ENCODE data around the gene CYP2S1. TPM values are rescaled to one million over a fixed set of nuclear protein-coding genes. Genes with fewer than 3 reads are reported as not detected.
A peak's percentile ranks its signal among the peaks of the same experiment; 100 is the strongest.
"Not testable (repeated sequence)": the region's sequence is repeated elsewhere in the genome, so short reads cannot be mapped to it uniquely, and the experiment has no call there.

Gene CYP2S1
- total RNA-seq, 2 experiments from 2014 or later = 0.83 to 0.95 TPM

- peaks cover 7% of the 10 kb centered on the region for H3K4me1 Mint-ChIP-seq (ENCODE audit: low read depth)
- no peaks in the 10 kb centered on the region for H3K9me3 Mint-ChIP-seq (ENCODE audit: insufficient read depth)
- H3K27ac Mint-ChIP-seq = no peak overlapping the region
- POLR2A ChIA-PET = no interaction called here
- CTCF ChIA-PET = interaction anchor here (1.3 to 1.4 kb wide), 2 partner anchors 17 to 86 kb away, joined by 3 to 6 read pairs; no protein-coding TSS in a partner anchor
- H3K36me3 Mint-ChIP-seq (ENCODE audit: low read depth) = no peaks in the 10 kb centered on the region
- DNase-seq = no peak
- no peak for ATAC-seq
- no peak overlapping the region for H3K4me3 Mint-ChIP-seq
- H3K27me3 Mint-ChIP-seq (ENCODE audit: low read depth) = peaks cover 49% of the 10 kb centered on the region
Measured at GRCh38 chr19:41221514-41222205, 28.6 kb downstream of the CYP2S1 start.

- CTCF ChIA-PET = no interaction called here
- Mint-ChIP-seq H3K27ac (no peak overlapping the region), H3K4me1 (ENCODE audit: low read depth) (peaks cover 12% of the 10 kb centered on the region), H3K9me3 (ENCODE audit: insufficient read depth) (no peaks in the 10 kb centered on the region), H3K4me3 (no peak overlapping the region), H3K36me3 (ENCODE audit: low read depth) (no peaks in the 10 kb centered on the region), H3K27me3 (ENCODE audit: low read depth) (peaks cover 46% of the 10 kb centered on the region)
- ATAC-seq = no peak
- DNase-seq = no peak
- POLR2A ChIA-PET = no interaction called here
Measured at GRCh38 chr19:41222240-41222639, 29.2 kb downstream of the CYP2S1 start.

GRCh38 chr19:41223431-41224234 lies 30.6 kb downstream of the CYP2S1 start:
- Mint-ChIP-seq H3K9me3 (ENCODE audit: insufficient read depth) (no peaks in the 10 kb centered on the region), H3K36me3 (ENCODE audit: low read depth) (no peaks in the 10 kb centered on the region)
- CTCF ChIA-PET = interaction anchor here (2.0 kb wide), 1 partner anchor 39 kb away, joined by 5 read pairs; no protein-coding TSS in a partner anchor

GRCh38 chr19:41224632-41225031 lies 31.6 kb downstream of the CYP2S1 start:
- no peak overlapping the region for H3K4me3 Mint-ChIP-seq
- ChIA-PET POLR2A (interaction anchor here (0.6 kb wide), 1 partner anchor 935 kb away, joined by 3 read pairs; no protein-coding TSS in a partner anchor), CTCF (interaction anchor here (2.0 kb wide), 1 partner anchor 38 kb away, joined by 5 read pairs; no protein-coding TSS in a partner anchor)
- no peaks in the 10 kb centered on the region for H3K36me3 Mint-ChIP-seq (ENCODE audit: low read depth)
- ATAC-seq (no peak), DNase-seq (no peak)
- H3K27me3 Mint-ChIP-seq (ENCODE audit: low read depth) = peaks cover 31% of the 10 kb centered on the region
- no peaks in the 10 kb centered on the region for H3K9me3 Mint-ChIP-seq (ENCODE audit: insufficient read depth)
- peak overlapping the region; percentile 4 for H3K27ac Mint-ChIP-seq
- H3K4me1 Mint-ChIP-seq (ENCODE audit: low read depth) = peaks cover 12% of the 10 kb centered on the region

More at GRCh38 chr19:41223431-41224234, 30.6 kb downstream of the CYP2S1 start:
- peaks cover 12% of the 10 kb centered on the region for H3K4me1 Mint-ChIP-seq (ENCODE audit: low read depth)
- H3K27me3 Mint-ChIP-seq (ENCODE audit: low read depth) = peaks cover 38% of the 10 kb centered on the region
- no peak for ATAC-seq
- POLR2A ChIA-PET = no interaction called here
- no peak overlapping the region for H3K27ac Mint-ChIP-seq
- no peak overlapping the region for H3K4me3 Mint-ChIP-seq
- no peak for DNase-seq

- Mint-ChIP-seq H3K36me3 (ENCODE audit: low read depth) (no peaks in the 10 kb centered on the region), H3K4me3 (peak overlapping the region; percentile 62), H3K27me3 (ENCODE audit: low read depth) (peaks cover 27% of the 10 kb centered on the region), H3K27ac (peak overlapping the region; percentile 65), H3K4me1 (ENCODE audit: low read depth) (peaks cover 12% of the 10 kb centered on the region), H3K9me3 (ENCODE audit: insufficient read depth) (no peaks in the 10 kb centered on the region)
- ChIA-PET POLR2A (no interaction called here), CTCF (interaction anchor here (1.0 to 2.0 kb wide), 4 partner anchors 37 to 590 kb away, joined by 3 to 5 read pairs (median 4); partner anchors contain the start of gene HNRNPUL1)
- peak; percentile 13 for ATAC-seq
- peak; percentile 28 for DNase-seq
Measured at GRCh38 chr19:41225238-41226052, 32.4 kb downstream of the CYP2S1 start.

- Mint-ChIP-seq H3K9me3 (ENCODE audit: insufficient read depth) (no peaks in the 10 kb centered on the region), H3K4me1 (ENCODE audit: low read depth) (peaks cover 12% of the 10 kb centered on the region), H3K4me3 (peak overlapping the region; percentile 77), H3K36me3 (ENCODE audit: low read depth) (no peaks in the 10 kb centered on the region), H3K27me3 (ENCODE audit: low read depth) (peaks cover 21% of the 10 kb centered on the region), H3K27ac (peak overlapping the region; percentile 74)
- ATAC-seq (peak; percentile 62), DNase-seq (peak; percentile 50)
- ChIA-PET POLR2A (interaction anchor here (0.8 kb wide), 1 partner anchor 44 kb away, joined by 4 read pairs; no protein-coding TSS in a partner anchor), CTCF (interaction anchor here (1.0 to 1.2 kb wide), 3 partner anchors 36 to 591 kb away, joined by 3 to 4 read pairs (median 3); partner anchors contain the start of gene HNRNPUL1)
Measured at GRCh38 chr19:41226053-41226873, 33.2 kb downstream of the CYP2S1 start.

- no peak for ATAC-seq
- ChIA-PET POLR2A (interaction anchor here (0.8 kb wide), 1 partner anchor 45 kb away, joined by 4 read pairs; no protein-coding TSS in a partner anchor), CTCF (interaction anchor here (1.0 to 2.0 kb wide), 3 partner anchors 23 to 37 kb away, joined by 3 to 6 read pairs (median 4); partner anchors contain the start of gene HNRNPUL1)
- Mint-ChIP-seq H3K27ac (peak overlapping the region; percentile 17), H3K4me3 (peak overlapping the region; percentile 77), H3K4me1 (ENCODE audit: low read depth) (peaks cover 12% of the 10 kb centered on the region), H3K9me3 (ENCODE audit: insufficient read depth) (no peaks in the 10 kb centered on the region), H3K36me3 (ENCODE audit: low read depth) (no peaks in the 10 kb centered on the region), H3K27me3 (ENCODE audit: low read depth) (peaks cover 21% of the 10 kb centered on the region)
- DNase-seq = no peak
Measured at GRCh38 chr19:41226874-41227390, 33.9 kb downstream of the CYP2S1 start.

GRCh38 chr19:41228486-41228885 lies 35.5 kb downstream of the CYP2S1 start:
- H3K4me3 Mint-ChIP-seq = no peak overlapping the region
- no peaks in the 10 kb centered on the region for H3K36me3 Mint-ChIP-seq (ENCODE audit: low read depth)
- peaks cover 19% of the 10 kb centered on the region for H3K27me3 Mint-ChIP-seq (ENCODE audit: low read depth)
- H3K27ac Mint-ChIP-seq = no peak overlapping the region
- DNase-seq (no peak), ATAC-seq (no peak)
- ChIA-PET POLR2A (interaction anchor here (1.0 kb wide), 1 partner anchor 473 kb away, joined by 3 read pairs; no protein-coding TSS in a partner anchor), CTCF (interaction anchor here (0.6 to 2.0 kb wide), 2 partner anchors 25 to 107 kb away, joined by 4 to 6 read pairs; no protein-coding TSS in a partner anchor)
- H3K4me1 Mint-ChIP-seq (ENCODE audit: low read depth) = peaks cover 12% of the 10 kb centered on the region
- no peaks in the 10 kb centered on the region for H3K9me3 Mint-ChIP-seq (ENCODE audit: insufficient read depth)

- peaks cover 14% of the 10 kb centered on the region for H3K27me3 Mint-ChIP-seq (ENCODE audit: low read depth)
- not testable (repeated sequence) for DNase-seq; H3K4me3 Mint-ChIP-seq; H3K9me3 Mint-ChIP-seq (ENCODE audit: insufficient read depth); H3K27ac Mint-ChIP-seq; H3K36me3 Mint-ChIP-seq (ENCODE audit: low read depth); ATAC-seq
- peaks cover 12% of the 10 kb centered on the region for H3K4me1 Mint-ChIP-seq (ENCODE audit: low read depth)
- ChIA-PET CTCF (interaction anchor here (2.0 kb wide), 1 partner anchor 25 kb away, joined by 6 read pairs; no protein-coding TSS in a partner anchor), POLR2A (interaction anchor here (1.0 kb wide), 1 partner anchor 472 kb away, joined by 3 read pairs; no protein-coding TSS in a partner anchor)
Measured at GRCh38 chr19:41229338-41229737, 36.3 kb downstream of the CYP2S1 start.

- Mint-ChIP-seq H3K4me1 (ENCODE audit: low read depth) (peaks cover 12% of the 10 kb centered on the region), H3K27me3 (ENCODE audit: low read depth) (peaks cover 8% of the 10 kb centered on the region), H3K4me3 (no peak overlapping the region), H3K27ac (no peak overlapping the region), H3K9me3 (ENCODE audit: insufficient read depth) (no peaks in the 10 kb centered on the region), H3K36me3 (ENCODE audit: low read depth) (no peaks in the 10 kb centered on the region)
- DNase-seq (no peak), ATAC-seq (no peak)
- POLR2A ChIA-PET = no interaction called here
- CTCF ChIA-PET = no interaction called here
Measured at GRCh38 chr19:41230067-41230857, 37.2 kb downstream of the CYP2S1 start.
